ENCODE data around the gene CEP72.
"Not testable (repeated sequence)": the region's sequence is repeated elsewhere in the genome, so short reads cannot be mapped to it uniquely, and the experiment has no call there.

CEP72 gene

DNA sequence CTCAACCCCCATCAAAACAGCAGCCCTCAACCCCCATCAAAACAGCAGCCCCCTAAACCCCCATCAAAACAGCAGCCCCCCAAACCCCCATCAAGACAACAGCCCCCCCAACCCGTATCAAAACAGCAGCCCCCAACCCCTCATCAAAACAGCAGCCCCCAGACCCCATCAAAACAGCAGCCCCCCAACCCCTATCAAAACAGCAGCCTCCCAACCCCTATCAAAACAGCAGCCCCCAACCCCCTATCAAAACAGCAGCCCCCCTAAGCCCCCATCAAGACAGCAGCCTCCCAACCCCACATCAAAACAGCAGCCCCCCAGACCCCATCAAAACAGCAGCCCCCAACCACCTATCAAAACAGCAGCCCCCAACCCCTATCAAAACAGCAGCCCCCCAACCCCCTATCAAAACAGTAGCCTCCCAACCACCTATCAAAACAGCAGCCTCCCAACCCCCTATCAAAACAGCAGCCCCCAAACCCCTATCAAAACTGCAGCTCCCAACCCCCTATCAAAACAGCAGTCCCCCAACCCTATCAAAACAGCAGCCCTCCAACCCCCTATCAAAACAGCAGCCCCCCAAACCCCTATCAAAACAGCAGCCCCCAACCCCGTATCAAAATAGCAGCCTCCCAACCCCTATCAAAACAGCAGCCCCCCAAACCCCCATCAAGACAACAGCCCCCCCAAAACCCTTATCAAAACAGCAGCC, 79.8 kb downstream of the CEP72 start:
- no peak for TF ChIP-seq MYC (IDR thresholded peaks at IDR 0.05; ENCODE audit: low read depth, low read length)
- TF ChIP-seq, protein P1, sequence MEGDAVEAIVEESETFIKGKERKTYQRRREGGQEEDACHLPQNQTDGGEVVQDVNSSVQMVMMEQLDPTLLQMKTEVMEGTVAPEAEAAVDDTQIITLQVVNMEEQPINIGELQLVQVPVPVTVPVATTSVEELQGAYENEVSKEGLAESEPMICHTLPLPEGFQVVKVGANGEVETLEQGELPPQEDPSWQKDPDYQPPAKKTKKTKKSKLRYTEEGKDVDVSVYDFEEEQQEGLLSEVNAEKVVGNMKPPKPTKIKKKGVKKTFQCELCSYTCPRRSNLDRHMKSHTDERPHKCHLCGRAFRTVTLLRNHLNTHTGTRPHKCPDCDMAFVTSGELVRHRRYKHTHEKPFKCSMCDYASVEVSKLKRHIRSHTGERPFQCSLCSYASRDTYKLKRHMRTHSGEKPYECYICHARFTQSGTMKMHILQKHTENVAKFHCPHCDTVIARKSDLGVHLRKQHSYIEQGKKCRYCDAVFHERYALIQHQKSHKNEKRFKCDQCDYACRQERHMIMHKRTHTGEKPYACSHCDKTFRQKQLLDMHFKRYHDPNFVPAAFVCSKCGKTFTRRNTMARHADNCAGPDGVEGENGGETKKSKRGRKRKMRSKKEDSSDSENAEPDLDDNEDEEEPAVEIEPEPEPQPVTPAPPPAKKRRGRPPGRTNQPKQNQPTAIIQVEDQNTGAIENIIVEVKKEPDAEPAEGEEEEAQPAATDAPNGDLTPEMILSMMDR (IDR thresholded peaks at IDR 0.05; ENCODE audit: low read depth, low read length), result no peak
- no peak for TF ChIP-seq POLR2A (IDR thresholded peaks at IDR 0.05; ENCODE audit: extremely low read depth, insufficient read length)
- TF ChIP-seq, protein P2, sequence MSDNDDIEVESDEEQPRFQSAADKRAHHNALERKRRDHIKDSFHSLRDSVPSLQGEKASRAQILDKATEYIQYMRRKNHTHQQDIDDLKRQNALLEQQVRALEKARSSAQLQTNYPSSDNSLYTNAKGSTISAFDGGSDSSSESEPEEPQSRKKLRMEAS (IDR thresholded peaks at IDR 0.05; ENCODE audit: low read depth, low read length), result no peak
- no peak overlapping the region for H3K4me3 ChIP-seq (ENCODE audit: low read depth, low read length)
- no peak for DNase-seq (ENCODE audit: low read depth)

DNA sequence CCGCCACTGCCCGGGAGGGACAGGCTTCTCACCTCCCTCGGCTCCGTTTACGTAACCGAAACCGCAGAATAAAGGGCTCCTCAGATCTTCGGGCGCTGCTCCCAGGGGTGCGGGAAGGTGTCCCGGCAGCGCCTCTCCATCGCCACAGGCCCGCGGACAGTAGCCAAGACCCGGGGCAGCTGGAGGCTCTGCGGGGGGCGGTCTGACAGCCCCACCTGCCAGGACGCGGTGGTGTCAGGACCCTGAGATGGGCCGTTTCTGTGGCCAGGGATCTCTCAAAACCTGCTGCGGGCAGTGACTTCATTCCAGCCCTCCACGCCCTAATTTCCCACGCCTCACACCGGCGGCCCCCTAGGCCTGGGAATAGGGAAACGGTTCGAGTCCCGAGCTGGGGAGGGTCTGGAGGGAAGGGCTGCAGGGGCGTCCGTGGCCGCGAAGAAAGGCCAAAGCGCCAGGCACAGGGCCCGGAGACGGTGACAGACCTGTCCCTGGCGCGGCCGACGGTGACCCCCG, 80.4 kb downstream of the CEP72 start:
- H3K4me3 ChIP-seq (ENCODE audit: low read depth, low read length); DNase-seq (ENCODE audit: low read depth): not testable (repeated sequence)

DNA sequence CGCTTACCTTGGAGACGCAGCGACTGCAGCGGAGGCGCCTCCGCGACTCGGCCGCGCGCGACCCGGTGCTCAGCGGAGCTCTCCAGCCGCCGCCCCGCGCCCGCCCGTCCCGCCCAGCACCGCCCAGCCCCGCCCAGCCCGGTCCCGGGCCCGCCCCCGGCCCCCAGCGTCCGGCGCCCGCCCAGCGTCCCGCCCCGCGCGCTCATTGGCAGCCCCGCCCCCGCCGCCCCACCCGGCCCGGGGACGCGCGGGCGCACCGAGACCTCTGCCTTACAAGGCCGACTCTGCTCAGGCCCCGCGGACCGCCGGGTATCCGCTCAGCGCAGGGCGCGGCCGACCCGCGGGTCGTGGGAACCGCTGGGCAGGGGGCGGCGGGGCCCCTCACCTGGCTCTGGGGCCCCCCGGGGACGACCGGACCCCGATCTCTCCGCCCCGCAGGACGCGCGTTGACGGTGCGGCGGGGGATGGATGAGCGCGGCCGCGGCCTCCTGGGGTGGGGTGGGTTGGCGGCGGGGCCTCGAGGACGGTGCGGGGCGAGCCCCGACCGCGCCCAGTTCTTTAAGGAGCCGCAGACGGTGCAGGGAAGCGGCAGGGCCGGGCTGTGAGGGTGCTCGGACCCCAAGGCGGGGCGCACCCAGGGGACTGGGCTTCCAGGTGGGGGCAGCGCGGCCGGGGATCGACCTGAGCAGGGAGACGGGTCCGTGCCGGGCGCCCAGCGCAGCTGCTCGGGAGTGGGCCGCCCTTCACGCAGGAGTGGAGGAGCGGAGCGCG, 81.3 kb downstream of the CEP72 start, which contains the start of gene TPPP:
TSS of gene TPPP (minus strand) at position 82 of the 771 bp plus-strand sequence. CDS start 15,292 bp downstream, outside the sequence.
- DNase-seq (ENCODE audit: low read depth), result peak; percentile 24

DNA sequence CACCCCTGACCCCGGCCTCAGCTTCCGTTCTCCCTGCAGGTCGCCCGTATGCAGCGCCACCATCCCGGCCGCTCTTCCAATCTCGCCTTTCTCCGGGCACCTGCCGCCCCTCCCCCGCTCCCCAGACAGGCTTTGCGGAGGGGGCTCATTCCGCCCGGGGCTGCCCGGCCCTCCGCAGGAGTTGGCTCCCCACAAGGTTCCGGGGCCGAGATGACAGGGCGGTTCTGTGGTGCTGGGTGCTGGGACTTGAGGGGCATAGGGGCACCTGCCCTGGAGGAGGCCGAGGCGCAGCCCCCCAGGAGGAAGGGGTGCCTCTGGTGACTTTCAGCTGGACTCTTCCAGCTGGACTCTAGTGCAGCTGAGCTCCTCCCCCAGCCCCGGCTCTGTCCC, 81.9 kb downstream of the CEP72 start:
- DNase-seq (ENCODE audit: low read depth); H3K4me3 ChIP-seq (ENCODE audit: low read depth, low read length): not testable (repeated sequence)

More for the DNA sequence above, 81.3 kb downstream of the CEP72 start, which contains the start of gene TPPP:
- H3K4me3 ChIP-seq (ENCODE audit: low read depth, low read length), result not testable (repeated sequence)

DNA sequence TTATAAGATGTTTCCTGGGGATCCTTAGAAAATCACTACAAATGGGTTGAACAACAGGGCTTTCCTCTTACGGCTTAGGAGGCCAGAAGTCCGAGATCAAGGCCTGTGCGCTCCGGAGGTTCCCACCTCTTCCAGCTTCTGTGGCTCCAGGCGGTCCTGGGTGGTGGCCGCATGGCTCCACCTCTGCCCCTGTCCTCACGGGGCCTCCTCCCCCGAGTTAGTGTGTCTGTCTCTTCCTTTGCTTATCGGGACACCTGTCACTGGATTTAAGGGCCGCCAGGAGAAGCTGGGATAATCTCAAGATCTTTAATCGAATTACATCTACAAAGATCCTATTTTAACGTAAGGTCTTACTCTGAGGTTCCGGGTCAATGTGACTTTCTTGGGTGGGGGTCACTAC, 83.3 kb downstream of the CEP72 start:
- H3K4me3 ChIP-seq (ENCODE audit: low read depth, low read length); DNase-seq (ENCODE audit: low read depth): not testable (repeated sequence)

DNA sequence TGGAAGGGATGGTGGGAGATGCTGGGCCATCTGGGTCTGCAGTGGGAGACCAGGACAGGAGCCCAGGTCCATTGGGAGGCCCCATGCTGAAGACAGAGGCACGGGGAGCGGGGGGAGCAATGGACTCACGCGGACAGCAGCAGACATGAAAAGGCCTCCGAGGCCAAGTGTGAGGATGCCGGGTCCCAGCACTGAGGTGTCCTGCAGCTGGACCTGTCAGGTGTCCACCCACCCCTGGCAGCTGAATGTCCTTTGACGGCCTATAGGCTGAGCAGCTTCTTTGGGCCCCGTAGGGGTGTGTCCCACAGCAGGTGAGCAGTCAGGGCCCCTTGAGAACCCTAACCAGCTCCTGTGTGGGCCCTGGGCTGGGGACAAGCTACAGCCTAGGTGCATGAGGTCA, 84.1 kb downstream of the CEP72 start:
- DNase-seq (ENCODE audit: low read depth); H3K4me3 ChIP-seq (ENCODE audit: low read depth, low read length): not testable (repeated sequence)

DNA sequence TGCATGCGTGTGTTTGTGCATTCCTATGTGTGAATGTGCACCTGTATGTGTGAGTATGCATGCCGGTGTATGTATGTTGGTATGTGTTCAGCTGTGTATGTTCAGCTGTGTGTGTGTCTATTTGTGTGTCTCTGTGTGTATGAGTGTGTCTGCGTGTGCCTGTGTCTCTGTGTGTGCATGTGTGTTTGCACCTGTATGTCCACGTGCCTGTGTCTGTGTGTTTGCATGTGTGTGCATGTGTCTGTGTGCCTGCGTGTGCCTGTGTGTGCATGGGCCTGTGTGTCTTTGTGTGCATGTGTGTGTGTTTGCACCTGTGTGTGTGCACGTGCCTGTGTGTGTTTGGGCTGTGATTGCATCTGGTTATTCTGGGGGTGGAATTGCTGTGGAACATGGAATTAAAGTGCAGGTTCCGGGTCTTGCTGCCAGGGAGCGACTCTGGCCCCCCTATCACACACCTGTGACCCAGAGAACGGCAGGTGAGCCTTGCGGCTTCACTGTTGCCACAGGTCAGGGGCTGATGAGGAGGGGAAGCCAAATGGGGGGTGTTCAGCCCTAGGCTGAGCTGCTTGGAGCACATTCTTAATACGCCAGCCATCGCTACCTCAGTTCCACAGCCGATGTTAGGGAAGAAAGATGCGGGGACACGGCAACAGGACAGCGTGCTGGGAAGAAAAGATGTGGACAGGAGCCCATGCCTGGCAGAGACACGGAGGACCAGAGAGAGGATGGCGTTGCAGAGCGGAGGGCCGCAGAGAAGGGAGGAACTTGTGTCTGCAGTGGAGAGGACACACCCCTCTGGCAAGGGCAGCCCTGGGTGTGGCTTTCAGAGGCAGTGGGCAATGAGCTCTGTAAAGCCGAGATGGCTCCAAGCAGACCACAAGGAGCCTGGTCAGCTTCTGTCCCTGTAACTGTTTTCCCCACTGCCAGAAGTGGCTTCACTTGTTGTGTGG, 84.9 kb downstream of the CEP72 start:
- not testable (repeated sequence) for DNase-seq (ENCODE audit: low read depth); H3K4me3 ChIP-seq (ENCODE audit: low read depth, low read length)

All from NB4 (cell line).